ENCODE data around the gene TMEM107. TPM values are rescaled to one million over a fixed set of nuclear protein-coding genes. Genes with fewer than 3 reads are reported as not detected.

The TMEM107 gene
- total RNA-seq, 1 donor from 2014 or later, result 14.7 TPM

Other genes with a start within 250 kb of the TMEM107 start
- gene KCNAB3, start 246.5 kb downstream of the TMEM107 start, total RNA-seq, result 0.29 and 0.62 TPM in 2 replicates
- 45.5 and 51.6 TPM in 2 replicates for gene TRAPPC1, start 244.4 kb downstream of the TMEM107 start, total RNA-seq
- gene CNTROB, start 244.2 kb downstream of the TMEM107 start, total RNA-seq, result 19.2 and 20.1 TPM in 2 replicates
- 0.07 TPM in 1 of 2 replicates, not detected in the other for gene GUCY2D, start 173.8 kb downstream of the TMEM107 start, total RNA-seq
- 0.29 TPM in 1 of 2 replicates, not detected in the other for gene ALOX15B, start 137.3 kb downstream of the TMEM107 start, total RNA-seq
- 0.08 and 1.2 TPM in 2 replicates for gene ALOX12B, start 88.7 kb downstream of the TMEM107 start, total RNA-seq
- gene ALOXE3, start 57.9 kb downstream of the TMEM107 start, total RNA-seq, result 0.75 and 2.5 TPM in 2 replicates
- 1.8 TPM in 1 of 2 replicates, not detected in the other for gene HES7, start 52.3 kb downstream of the TMEM107 start, total RNA-seq
- 11.0 and 19.4 TPM in 2 replicates for gene PER1, start 24.0 kb downstream of the TMEM107 start, total RNA-seq
- gene VAMP2, start 13.4 kb downstream of the TMEM107 start, total RNA-seq, result 7.0 and 8.0 TPM in 2 replicates
- gene BORCS6, start 13.8 kb upstream of the TMEM107 start, total RNA-seq, result 13.3 and 16.1 TPM in 2 replicates
- 11.6 and 21.6 TPM in 2 replicates for gene AURKB, start 34.2 kb upstream of the TMEM107 start, total RNA-seq
- 7.8 and 14.1 TPM in 2 replicates for gene CTC1, start 71.7 kb upstream of the TMEM107 start, total RNA-seq
- gene PFAS, start 72.9 kb upstream of the TMEM107 start, total RNA-seq, result 33.5 and 34.3 TPM in 2 replicates
- gene RANGRF, start 112.3 kb upstream of the TMEM107 start, total RNA-seq, result 27.2 and 30.0 TPM in 2 replicates
- gene SLC25A35, start 119.0 kb upstream of the TMEM107 start, total RNA-seq, result 0.84 and 1.5 TPM in 2 replicates
- 0.08 and 0.21 TPM in 2 replicates for gene ARHGEF15, start 133.9 kb upstream of the TMEM107 start, total RNA-seq
- not detected in 2 replicates for gene ODF4, start 163.5 kb upstream of the TMEM107 start, total RNA-seq
- gene RPL26, start 206.8 kb upstream of the TMEM107 start, total RNA-seq, result 6,130 and 6,972 TPM in 2 replicates
- gene RNF222, start 221.4 kb upstream of the TMEM107 start, total RNA-seq, result 0.14 TPM in 1 of 2 replicates, not detected in the other

Measured in kidney epithelial cell (primary cell).